CD4-positive, alpha-beta T cell treated with Interleukin-15 for 1 hour (primary cell): ENCODE measurements around the gene JAK2.
"Not testable (repeated sequence)": the region's sequence is repeated elsewhere in the genome, so short reads cannot be mapped to it uniquely, and the experiment has no call there.

ENCODE experiments used
- DNase-seq: peaks from one replicate; pipeline ENCODE4 v3.0.0-alpha.2; 2020

JAK2 gene

GRCh38 chr9:4984621-4985385 lies at the start of gene JAK2:
Gene JAK2 (plus strand): TSS chr9:4985272. CDS start chr9:5021988, 36,716 bp downstream.
- DNase-seq: peak; percentile 84

GRCh38 chr9:4936277-4936676 lies 48.8 kb upstream of the JAK2 start:
- no peak for DNase-seq

GRCh38 chr9:4936823-4937222 lies 48.2 kb upstream of the JAK2 start:
- no peak for DNase-seq

GRCh38 chr9:4937446-4937845 lies 47.6 kb upstream of the JAK2 start:
- DNase-seq: no peak

- DNase-seq: no peak
Measured at GRCh38 chr9:4938496-4938895, 46.6 kb upstream of the JAK2 start.

GRCh38 chr9:4939118-4939561 lies 45.9 kb upstream of the JAK2 start:
- DNase-seq: no peak

- DNase-seq: not testable (repeated sequence)
Measured at GRCh38 chr9:4942042-4942691, 42.9 kb upstream of the JAK2 start.

- DNase-seq: no peak
Measured at GRCh38 chr9:4943346-4943745, 41.7 kb upstream of the JAK2 start.

- DNase-seq: not testable (repeated sequence)
Measured at GRCh38 chr9:4944431-4945211, 40.5 kb upstream of the JAK2 start.

- no peak for DNase-seq
Measured at GRCh38 chr9:4946937-4947336, 38.1 kb upstream of the JAK2 start.

- no peak for DNase-seq
Measured at GRCh38 chr9:4955836-4956235, 29.2 kb upstream of the JAK2 start.

- no peak for DNase-seq
Measured at GRCh38 chr9:4959031-4959430, 26.0 kb upstream of the JAK2 start.

- no peak for DNase-seq
Measured at GRCh38 chr9:4962085-4962484, 23.0 kb upstream of the JAK2 start.

- no peak for DNase-seq
Measured at GRCh38 chr9:4964540-4964939, 20.5 kb upstream of the JAK2 start.

GRCh38 chr9:4965174-4965821 lies 19.8 kb upstream of the JAK2 start:
- DNase-seq: no peak

- no peak for DNase-seq
Measured at GRCh38 chr9:4967523-4967922, 17.5 kb upstream of the JAK2 start.

GRCh38 chr9:4969130-4969529 lies 15.9 kb upstream of the JAK2 start:
- DNase-seq: no peak

GRCh38 chr9:4970970-4971641 lies 14.0 kb upstream of the JAK2 start:
- no peak for DNase-seq

GRCh38 chr9:4973246-4973645 lies 11.8 kb upstream of the JAK2 start:
- DNase-seq: no peak

- DNase-seq: no peak
Measured at GRCh38 chr9:4973902-4974301, 11.2 kb upstream of the JAK2 start.

GRCh38 chr9:4979239-4979638 lies 5.8 kb upstream of the JAK2 start:
- no peak for DNase-seq

GRCh38 chr9:4980086-4980727 lies 4.9 kb upstream of the JAK2 start:
- no peak for DNase-seq
